Stimulated activated CD4-positive, alpha-beta T cell treated with anti-CD3 and anti-CD28 coated beads, TNF-alpha, amount 100 ng/mL, for 48 hours (primary cell): ENCODE data around the gene LDLRAD4.

ENCODE experiments used
- DNase-seq, 3 donors: peaks; one replicate each; pipeline ENCODE4 v3.0.0-alpha.2; 2020; ENCODE audit warnings: low read depth in 3 of 3

LDLRAD4 gene

DNA sequence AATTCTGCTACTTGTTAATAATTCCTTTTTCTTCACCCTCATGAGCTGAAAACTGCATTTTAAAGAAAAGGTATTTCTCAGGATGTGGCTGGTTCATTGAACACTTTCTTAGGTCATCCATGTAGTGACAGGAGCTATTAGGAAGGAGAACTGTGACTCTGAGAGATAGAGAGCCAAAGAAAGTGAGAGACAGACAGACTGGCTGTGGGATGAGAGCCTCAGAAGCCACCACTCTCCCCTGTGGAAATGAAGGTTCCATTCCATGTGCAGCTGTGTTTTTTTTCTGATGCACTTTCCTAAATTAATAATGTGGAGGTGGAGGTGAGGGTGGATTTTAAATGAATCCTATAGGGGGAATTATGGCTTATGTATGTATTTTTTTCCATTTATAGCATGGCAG, 394.5 kb downstream of the LDLRAD4 start:
- no peak for DNase-seq

DNA sequence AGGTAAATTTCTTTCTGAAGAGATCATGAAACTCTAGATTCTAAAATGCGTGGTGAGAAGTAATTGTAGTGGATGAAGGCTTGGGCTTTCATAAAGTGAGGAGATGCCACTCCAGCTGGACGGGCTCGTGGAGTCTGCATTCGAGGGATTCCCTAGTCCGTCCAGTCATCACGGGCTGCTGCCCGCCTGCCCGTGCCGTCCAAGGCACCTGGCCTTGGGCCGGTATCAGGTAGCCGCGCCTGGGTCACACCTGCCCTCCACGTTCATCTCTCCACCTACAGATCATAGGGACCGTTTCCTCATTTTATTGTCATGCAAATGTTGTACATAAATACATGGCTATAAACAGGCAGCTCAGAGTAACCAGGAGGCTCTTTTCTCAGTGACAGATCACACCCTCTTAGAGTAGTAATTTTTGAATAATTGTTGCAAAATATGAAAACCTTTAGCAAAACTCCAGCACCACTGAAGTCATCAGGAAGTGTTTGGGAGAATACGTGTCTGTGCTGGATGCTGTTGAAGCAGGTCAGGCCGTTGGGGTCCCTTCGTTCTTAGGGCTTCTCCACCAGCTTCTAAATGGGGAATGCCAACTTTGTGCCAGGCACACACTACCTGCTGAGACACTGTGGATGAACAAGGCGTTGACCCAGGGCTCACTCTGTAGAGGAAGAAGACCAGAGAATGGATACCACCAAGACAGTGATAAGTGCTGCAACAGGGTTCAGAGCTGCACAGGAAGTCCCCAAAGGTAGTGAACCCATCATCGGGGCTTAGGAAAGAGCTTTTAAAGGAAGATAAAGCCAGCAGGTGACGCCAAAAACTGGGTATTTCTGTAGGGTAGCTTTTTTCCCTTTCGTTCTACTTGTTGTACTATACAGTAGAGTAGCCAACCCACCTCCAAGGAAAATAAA, 395.3 kb downstream of the LDLRAD4 start:
- DNase-seq: no peak

- DNase-seq: no peak
These were observed 396.2 kb downstream of the LDLRAD4 start for GRCh38 chr18:13614641-13615288.

DNA sequence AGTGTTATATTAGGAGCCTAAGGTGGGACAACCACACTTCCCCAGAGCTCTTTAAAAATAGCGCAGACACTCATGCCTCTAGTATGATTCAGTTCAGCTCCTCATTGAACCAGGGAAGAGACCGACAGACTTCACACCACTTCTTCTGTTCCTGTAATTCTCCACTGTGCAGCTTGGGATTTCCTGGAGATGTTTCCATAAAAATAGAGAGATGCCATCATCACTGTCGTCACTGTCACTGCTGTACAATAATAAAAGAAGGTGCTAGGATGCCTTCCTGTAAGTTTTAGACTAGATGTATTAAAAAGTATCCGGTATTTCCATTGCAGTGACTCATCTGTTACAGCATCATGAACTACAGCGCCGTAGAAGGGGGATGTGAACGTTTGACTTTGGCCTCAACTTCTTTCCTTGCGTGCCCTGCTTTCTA, 396.9 kb downstream of the LDLRAD4 start:
- no peak for DNase-seq

DNA sequence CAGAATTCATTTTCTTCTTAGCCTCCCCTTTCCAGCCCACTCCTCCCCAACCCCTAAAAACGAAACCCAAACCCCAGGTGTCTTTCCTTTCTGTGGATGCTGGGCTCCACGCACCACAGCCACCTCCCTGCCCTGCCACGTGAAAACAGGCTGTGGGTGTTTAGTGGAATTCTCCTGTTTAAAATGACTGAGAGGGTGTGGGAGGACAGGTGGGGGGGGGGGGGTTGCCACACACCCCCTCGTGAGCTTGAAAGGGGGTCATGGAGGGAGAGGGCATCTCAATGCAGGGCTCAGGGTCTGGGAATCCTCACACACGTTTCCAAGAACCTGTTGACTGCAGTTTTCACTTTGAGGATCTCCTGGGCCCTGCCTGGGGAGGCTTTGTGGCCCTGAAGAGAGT, 397.5 kb downstream of the LDLRAD4 start:
- no peak for DNase-seq

GRCh38 chr18:13616525-13617035, 398.0 kb downstream of the LDLRAD4 start:
- no peak for DNase-seq

DNA sequence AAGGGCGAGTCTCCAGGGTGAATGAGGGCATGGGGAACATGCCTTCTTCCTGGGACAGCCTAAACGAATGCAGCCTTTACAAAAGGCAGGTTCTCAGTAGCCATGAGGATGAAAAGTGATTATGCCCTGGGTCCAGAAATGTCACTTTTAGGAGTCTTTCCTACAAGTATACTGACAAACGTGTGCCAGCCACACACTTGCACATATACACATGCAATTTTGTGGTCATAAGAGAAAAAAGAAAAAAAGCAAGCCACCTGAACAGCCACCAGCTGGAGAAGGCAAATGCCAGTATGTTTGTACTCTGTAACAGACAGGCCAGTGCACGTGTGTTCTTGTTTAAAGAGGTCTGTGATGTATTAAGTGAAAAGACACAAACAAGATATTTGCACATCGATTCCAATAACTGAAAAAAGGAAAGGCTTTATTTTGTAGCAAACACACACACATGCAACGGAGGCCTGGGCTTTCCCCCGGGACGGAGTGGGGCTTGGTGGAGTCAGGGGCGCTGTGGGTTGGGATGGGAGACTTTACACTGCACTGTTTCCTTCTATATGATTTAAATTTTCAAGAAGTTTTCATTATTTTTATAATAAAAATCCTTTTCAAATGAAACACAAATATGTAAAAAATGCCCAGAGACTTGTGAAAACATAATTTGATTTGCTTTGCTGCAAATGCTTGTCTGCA, 399.4 kb downstream of the LDLRAD4 start:
- DNase-seq: no peak

DNA sequence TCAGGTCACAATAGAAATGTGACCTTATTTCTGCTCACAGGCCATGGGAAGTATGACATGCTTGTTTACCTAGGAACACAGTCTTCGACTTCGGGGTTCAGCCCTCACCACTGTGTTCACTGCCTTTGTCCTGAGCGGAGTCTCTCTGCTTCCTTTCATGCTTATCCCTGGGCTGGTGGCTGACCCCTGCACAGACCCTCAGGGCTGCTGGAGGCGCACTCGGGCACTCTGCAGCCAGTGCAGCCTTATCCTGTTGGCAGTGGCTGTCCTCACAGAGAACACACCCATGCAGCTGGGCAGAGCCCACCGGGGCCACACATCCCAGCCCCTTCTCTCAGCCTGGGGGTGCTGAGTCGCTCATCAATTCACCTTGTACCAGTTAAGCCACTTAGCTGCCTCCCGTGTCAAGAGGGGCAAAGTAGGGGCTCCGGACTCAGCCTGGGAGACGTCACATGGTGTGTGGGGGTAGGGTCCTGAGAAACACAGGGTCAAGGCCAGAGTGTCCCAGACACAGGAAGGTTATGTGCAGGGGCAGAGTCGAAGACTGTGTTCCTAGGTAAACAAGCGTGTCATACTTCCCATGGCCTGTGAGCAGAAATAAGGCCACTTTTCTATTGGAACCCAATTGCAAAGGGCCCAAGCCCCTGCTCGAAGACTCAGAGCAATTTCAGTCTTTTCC, 400.3 kb downstream of the LDLRAD4 start:
- DNase-seq: no peak

- DNase-seq: no peak
These were observed 401.1 kb downstream of the LDLRAD4 start for GRCh38 chr18:13619505-13620205.

DNA sequence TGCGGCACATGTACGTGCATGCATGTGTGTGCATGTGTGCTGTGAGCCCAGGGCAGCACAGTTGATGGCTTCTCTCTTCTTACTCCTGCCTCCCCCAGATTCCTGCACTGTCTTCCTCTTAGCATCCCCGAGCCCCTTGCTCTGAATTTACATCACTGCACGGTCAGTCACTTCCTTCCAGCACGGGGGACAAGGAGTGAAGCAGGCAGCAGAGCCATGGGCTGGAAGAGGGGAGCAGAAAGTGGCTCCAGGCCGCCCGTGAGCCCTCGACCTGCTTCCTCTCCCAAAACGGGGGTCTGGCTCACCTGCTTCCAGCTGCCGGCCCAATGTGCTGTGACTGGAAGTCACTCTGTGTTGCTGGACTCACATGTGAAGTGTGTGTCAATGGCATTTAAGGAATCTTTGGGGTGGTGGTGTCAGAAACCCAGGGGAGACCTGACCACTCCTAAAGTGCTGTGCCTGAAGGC, 401.7 kb downstream of the LDLRAD4 start:
- no peak for DNase-seq

- no peak for DNase-seq
These were observed 402.4 kb downstream of the LDLRAD4 start for GRCh38 chr18:13620818-13621445.

DNA sequence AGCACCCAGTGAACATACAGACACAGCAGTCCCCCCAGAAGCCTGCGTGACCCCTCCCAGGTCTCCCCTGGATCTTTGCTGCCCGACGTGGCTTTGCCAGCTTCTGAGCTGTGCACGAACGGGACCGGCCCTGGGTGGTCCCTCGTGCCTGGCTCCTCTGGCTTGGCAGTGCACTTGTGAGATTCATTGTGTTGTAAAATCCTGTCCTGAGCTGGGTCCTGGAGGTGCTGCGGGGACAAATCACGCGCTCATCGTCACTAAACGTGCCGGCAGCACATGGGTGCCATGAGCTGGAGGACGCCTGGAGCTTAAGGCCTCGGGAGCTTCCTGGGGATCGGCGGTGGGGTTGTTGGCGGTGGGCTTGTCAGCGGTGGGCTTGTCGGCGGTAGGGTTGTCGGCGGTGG, 402.9 kb downstream of the LDLRAD4 start:
- DNase-seq: no peak

DNA sequence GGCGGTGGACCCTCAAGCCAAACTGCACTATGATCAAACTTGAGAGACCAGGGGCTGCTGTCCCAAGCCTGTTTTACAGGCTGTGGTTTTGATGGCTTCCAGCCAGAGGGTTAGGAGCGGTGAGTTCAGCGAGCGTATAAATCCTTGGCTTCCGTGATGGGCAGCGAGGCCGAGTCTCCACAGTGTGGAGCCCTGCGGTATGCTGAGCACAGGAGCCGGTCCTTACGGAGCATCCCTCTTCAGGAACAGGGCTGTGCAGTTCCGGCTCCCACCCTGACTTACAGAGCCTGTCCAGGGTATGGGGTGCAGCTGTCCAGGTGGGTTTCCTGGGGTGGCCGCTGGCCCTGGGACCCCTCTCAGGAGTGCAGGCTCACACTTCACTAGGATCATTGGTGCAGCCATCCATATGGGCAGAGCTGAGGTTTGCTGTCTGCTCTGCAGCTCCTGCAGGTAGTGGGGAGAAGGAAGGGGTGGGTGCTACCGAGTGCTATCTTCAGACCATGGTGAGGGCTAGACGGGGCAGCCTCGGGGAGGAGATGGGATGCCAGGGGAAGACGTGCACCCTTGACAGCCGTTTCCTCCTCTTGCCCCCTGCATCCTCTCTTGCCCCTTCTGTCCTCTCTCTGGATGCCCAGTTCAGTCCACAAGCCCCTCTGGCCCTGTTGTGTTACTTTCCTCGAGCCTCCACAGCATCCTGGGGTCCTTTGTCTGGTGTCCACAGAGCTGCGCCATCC, 403.5 kb downstream of the LDLRAD4 start:
- DNase-seq: no peak

- DNase-seq: no peak
These were observed 404.2 kb downstream of the LDLRAD4 start for GRCh38 chr18:13622751-13623150.

DNA sequence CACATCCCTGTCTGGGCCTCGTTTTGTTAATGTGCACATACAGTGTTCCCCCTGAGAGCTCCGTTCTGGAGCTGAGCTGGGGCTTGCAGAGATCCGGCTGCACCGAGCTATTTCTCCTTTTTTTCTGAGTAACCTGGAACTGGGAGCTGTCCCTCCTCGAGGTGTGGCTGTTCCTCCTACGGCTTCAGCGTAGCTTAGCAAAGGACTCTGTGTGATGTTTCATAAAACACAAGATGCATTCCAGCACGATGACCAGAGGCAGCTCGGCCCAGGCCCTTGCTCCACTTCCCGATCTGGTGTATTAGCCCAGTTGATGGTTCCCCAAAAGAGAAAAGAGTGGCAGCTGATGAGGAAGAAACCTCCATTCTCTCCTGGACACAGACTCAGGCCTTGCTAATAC, 404.8 kb downstream of the LDLRAD4 start:
- DNase-seq: no peak

DNA sequence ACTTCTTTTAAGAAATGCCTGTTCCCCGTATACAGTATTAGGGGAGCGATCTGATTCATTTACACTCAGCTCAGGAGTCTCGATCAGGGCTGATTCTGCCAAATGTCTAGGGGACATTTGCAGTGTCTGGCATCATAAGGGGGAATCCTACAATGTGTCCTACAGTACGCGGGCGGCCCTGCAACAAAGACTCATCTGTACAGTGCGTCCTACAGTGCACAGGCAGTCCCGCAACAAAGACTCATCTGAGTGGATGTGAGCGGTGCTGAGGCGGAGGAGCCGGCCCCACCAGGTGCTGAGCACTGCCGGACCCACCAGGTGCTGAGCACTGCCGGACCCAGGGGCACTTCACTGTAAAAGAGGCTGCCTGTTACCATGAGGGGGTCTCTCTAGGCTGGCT, 405.3 kb downstream of the LDLRAD4 start:
- no peak for DNase-seq

GRCh38 chr18:13624563-13625237, 406.1 kb downstream of the LDLRAD4 start:
- no peak for DNase-seq

DNA sequence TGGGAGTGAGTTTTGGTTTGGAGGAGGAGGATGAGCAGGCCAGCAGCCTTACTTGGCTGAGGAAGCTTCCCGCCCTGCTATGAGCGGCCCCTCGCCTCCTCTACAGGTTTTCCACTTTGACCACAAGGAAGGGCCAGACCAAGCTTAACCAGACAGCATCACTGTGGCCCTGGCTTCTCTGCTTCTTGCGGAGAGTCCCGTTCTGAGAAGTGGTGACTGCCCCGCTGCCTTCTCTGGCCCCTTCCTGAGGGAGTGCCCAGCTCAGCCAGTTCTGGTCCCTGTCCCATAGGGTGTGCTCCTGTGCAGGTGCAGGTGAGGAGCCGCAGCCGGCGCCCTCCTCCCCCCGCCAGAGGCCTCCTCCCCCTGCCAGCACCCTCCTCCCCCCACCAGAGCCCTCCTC, 406.8 kb downstream of the LDLRAD4 start:
- DNase-seq: no peak

DNA sequence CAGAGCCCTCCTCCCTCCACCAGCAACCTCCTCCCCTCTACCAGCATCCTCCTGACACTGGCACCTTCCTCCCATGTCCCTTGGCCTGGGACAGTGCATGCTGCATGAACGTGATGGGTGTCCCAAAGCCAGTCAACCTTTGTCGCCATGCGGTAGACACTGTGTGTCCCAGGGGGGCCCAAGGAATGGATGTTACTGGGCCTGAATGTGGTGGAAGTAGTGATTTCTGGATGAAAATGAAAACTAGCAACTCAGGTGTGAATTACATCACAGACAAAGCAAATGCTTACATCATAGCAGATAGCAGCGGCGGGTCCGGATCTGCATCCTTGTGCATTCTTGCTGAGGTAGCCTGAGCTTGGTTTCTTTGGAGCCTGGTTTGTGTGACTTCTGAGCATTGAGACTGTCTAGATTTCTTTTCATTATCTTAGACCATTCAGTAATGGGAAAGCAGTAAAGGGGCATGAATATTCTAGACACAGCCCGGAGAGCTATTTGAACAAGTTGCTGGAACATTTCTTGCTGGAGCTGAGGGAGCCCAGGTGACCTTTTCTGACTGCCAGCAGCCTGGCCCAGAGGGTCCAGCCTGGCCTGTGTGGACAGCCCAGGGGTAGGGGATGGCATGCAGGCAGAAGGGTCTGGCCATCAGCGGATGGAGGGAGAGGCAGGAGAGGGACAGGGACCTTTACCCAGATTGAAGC, 407.4 kb downstream of the LDLRAD4 start:
- DNase-seq: no peak
